MM.1S (cell line): ENCODE measurements around the gene ZMPSTE24.

Experiments used
- DNase-seq: peaks from one replicate; pipeline ENCODE4 v3.0.0-alpha.2; 2015
- H2AFZ ChIP-seq: fragments of 300-600 bp; sonication (generic); 2 replicates; pipeline ENCODE4 v1.6.0; 2016; ENCODE audit warnings: antibody characterized with exemption, low read length
- H3F3A ChIP-seq: fragments of 300-600 bp; sonication (generic); 2 replicates; pipeline ENCODE4 v1.6.1; 2016; ENCODE audit warnings: mild to moderate bottlenecking, antibody characterized with exemption, low read length, moderate library complexity, mixed read lengths; ENCODE audit not compliant: insufficient read depth
- H3K27ac ChIP-seq: fragments of 300-600 bp; sonication (generic); 2 replicates; pipeline ENCODE4 v1.5.1; 2016; ENCODE audit warnings: mild to moderate bottlenecking, low read length
- H3K27me3 ChIP-seq: fragments of 300-600 bp; sonication (generic); replicated peaks from 2 replicates; pipeline ENCODE4 v1.6.0; 2016; ENCODE audit warnings: low read length; ENCODE audit not compliant: insufficient read depth
- H3K36me3 ChIP-seq: fragments of 300-600 bp; sonication (generic); replicated peaks from 2 replicates; pipeline ENCODE4 v1.6.1; 2016; ENCODE audit warnings: mild to moderate bottlenecking, low read length, mixed read lengths; ENCODE audit not compliant: insufficient read depth
- H3K4me1 ChIP-seq: fragments of 300-600 bp; sonication (generic); 2 replicates; pipeline ENCODE4 v1.6.1; 2016; ENCODE audit warnings: low read length, mixed read lengths
- H3K4me2 ChIP-seq: fragments of 300-600 bp; sonication (generic); 2 replicates; pipeline ENCODE4 v1.6.0; 2016; ENCODE audit warnings: low read depth, low read length
- H3K4me3 ChIP-seq: fragments of 300-600 bp; sonication (generic); 2 replicates; pipeline ENCODE4 v1.5.1; 2016; ENCODE audit warnings: low read length, mixed read lengths
- H3K79me2 ChIP-seq: fragments of 300-600 bp; sonication (generic); 2 replicates; pipeline ENCODE4 v1.6.1; 2016; ENCODE audit warnings: mixed run types, low read length, mixed read lengths
- H3K9ac ChIP-seq: fragments of 300-600 bp; sonication (generic); 2 replicates; pipeline ENCODE4 v1.6.1; 2016; ENCODE audit warnings: low read length, mixed read lengths
- H3K9me2 ChIP-seq: fragments of 300-600 bp; sonication (generic); replicated peaks from 2 replicates; pipeline ENCODE4 v1.6.1; 2016; ENCODE audit warnings: mild to moderate bottlenecking, low read length, mixed read lengths; ENCODE audit not compliant: insufficient read depth
- H3K9me3 ChIP-seq: fragments of 300-600 bp; sonication (generic); replicated peaks from 2 replicates; pipeline ENCODE4 v1.6.1; 2016; ENCODE audit warnings: mild to moderate bottlenecking, low read length, mixed read lengths; ENCODE audit not compliant: insufficient read depth
- H4K20me1 ChIP-seq: fragments of 300-600 bp; sonication (generic); 2 replicates; pipeline ENCODE4 v1.6.1; 2016; ENCODE audit warnings: mild to moderate bottlenecking, low read length, moderate library complexity, mixed read lengths; ENCODE audit not compliant: insufficient read depth
- EZH2 ChIP-seq: fragments of 300-600 bp; sonication (generic); optimal IDR thresholded peaks from 2 replicates; pipeline ENCODE3; 2017; ENCODE audit warnings: low read depth, mild to moderate bottlenecking, antibody characterized with exemption, low read length, mixed read lengths
- EZH2phosphoT487 ChIP-seq: fragments of 300-600 bp; sonication (generic); IDR thresholded peaks from 2 replicates; pipeline ENCODE4 v1.6.1; 2018; ENCODE audit warnings: antibody characterized with exemption, low read length
- TF ChIP-seq, protein P1 (sequence below): fragments of 300-600 bp; sonication (generic); IDR thresholded peaks from 2 replicates; pipeline ENCODE4 v1.5.1; 2016; ENCODE audit warnings: antibody characterized with exemption, low read length, mixed read lengths

Gene ZMPSTE24

DNA sequence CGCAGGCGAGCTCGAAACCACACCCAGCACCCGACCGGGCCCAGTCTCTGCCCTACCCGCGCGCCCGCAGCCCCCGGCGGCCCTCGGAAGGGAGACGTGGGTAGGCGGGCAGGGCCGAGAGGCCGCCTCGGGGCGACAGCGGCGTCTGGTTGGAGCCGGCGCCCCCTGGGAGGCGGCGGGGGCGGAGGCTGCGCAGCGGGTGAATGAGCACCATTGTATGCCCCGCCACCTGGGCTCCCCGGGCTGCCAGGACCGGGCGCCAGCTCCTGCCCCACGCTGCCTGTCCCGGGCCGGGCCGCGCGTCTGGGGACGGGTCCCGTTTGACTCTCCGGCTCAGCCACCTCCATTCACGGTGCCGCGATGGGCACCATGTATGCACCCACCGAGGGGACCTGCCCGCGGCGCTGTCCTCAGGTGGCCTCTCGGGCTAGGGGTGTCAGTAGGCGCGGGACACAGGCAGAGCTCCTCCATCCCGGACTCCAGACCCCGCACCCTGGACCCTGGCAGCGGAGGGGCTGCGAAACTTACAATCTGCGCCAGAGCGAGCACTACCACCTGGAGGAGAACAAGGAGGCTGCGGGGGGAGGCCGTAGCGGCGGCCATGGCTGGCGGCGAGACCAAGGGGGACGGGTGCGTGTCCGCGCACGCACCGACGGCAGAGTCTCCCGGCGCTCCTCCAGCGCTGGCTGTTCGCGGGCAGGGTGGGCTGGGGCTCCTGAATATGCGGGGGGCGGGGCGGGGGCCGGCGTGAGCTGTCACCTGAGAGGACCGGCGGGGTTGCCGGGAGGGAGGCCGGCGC lies 58.8 kb downstream of the ZMPSTE24 start, which contains the start of gene COL9A2:
COL9A2 (minus strand) TSS at position 692 of the 799 bp plus-strand sequence; CDS start at position 603, 89 bp downstream.
- peak within 1 kb of the TSS; percentile 96 for H2AFZ ChIP-seq
- no peak within 1 kb of the TSS for H3K27ac ChIP-seq
- H3K9me3 ChIP-seq, result no peaks in the 10 kb centered on the region
- DNase-seq, result peak; percentile 29
- H3K4me1 ChIP-seq, result peaks cover 24% of the 10 kb centered on the region
- no peaks in the 10 kb centered on the region for H3F3A ChIP-seq
- H3K4me3 ChIP-seq, result peak within 1 kb of the TSS; percentile 60
- H3K79me2 ChIP-seq, result no peaks in the 10 kb centered on the region
- TF ChIP-seq, protein P1, sequence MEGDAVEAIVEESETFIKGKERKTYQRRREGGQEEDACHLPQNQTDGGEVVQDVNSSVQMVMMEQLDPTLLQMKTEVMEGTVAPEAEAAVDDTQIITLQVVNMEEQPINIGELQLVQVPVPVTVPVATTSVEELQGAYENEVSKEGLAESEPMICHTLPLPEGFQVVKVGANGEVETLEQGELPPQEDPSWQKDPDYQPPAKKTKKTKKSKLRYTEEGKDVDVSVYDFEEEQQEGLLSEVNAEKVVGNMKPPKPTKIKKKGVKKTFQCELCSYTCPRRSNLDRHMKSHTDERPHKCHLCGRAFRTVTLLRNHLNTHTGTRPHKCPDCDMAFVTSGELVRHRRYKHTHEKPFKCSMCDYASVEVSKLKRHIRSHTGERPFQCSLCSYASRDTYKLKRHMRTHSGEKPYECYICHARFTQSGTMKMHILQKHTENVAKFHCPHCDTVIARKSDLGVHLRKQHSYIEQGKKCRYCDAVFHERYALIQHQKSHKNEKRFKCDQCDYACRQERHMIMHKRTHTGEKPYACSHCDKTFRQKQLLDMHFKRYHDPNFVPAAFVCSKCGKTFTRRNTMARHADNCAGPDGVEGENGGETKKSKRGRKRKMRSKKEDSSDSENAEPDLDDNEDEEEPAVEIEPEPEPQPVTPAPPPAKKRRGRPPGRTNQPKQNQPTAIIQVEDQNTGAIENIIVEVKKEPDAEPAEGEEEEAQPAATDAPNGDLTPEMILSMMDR, result no peak
- no peak for TF ChIP-seq EZH2
- TF ChIP-seq EZH2phosphoT487, result no peak
- H3K9me2 ChIP-seq, result no peaks in the 10 kb centered on the region
- no peaks in the 10 kb centered on the region for H4K20me1 ChIP-seq
- no peak within 1 kb of the TSS; the same call in 1 of the 2 replicates for H3K9ac ChIP-seq
- H3K27me3 ChIP-seq, result peaks cover 16% of the 10 kb centered on the region
- H3K4me2 ChIP-seq, result peak within 1 kb of the TSS; percentile 94
- no peaks in the 10 kb centered on the region for H3K36me3 ChIP-seq

- Histone ChIP-seq H3K9me2 (no peaks in the 10 kb centered on the region), H3F3A (no peaks in the 10 kb centered on the region), H3K27ac (no peak overlapping the region), H3K36me3 (no peaks in the 10 kb centered on the region), H3K4me2 (no peak overlapping the region), H2AFZ (no peak overlapping the region), H3K9me3 (no peaks in the 10 kb centered on the region), H3K4me3 (no peak overlapping the region), H3K9ac (no peak overlapping the region), H4K20me1 (no peaks in the 10 kb centered on the region), H3K4me1 (peaks cover 20% of the 10 kb centered on the region), H3K79me2 (no peaks in the 10 kb centered on the region), H3K27me3 (peaks cover 16% of the 10 kb centered on the region)
- no peak for DNase-seq
- no peak for TF ChIP-seq EZH2
- no peak for TF ChIP-seq EZH2phosphoT487
- TF ChIP-seq, protein P1, result no peak
Measured at GRCh38 chr1:40317394-40318074, 59.5 kb downstream of the ZMPSTE24 start.

DNA sequence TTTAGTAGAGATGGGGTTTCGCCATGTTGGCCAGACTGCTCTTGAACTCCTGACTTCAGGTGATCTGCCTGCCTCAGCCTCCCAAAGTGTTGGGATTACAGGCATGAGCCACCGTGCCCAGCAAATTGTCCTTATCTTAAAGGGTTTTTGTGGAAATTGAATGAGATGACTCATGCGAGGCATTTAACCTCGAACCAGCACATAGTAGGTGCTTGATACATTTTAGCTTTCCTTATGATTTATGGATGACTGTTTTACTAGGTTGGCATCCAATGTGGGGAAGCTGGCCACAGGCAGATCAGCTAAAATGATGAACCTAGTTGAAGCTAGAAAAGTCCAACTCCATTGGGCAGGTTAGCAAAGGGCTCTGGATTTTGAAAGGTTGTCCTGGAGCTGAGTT lies 60.4 kb downstream of the ZMPSTE24 start:
- no peaks in the 10 kb centered on the region for H4K20me1 ChIP-seq
- H2AFZ ChIP-seq, result no peak overlapping the region
- H3F3A ChIP-seq, result no peaks in the 10 kb centered on the region
- no peak for DNase-seq
- peaks cover 14% of the 10 kb centered on the region; the same call in 1 of the 2 replicates for H3K4me1 ChIP-seq
- H3K79me2 ChIP-seq, result no peaks in the 10 kb centered on the region
- H3K9me2 ChIP-seq, result no peaks in the 10 kb centered on the region
- no peak overlapping the region for H3K27ac ChIP-seq
- H3K4me2 ChIP-seq, result no peak overlapping the region
- no peaks in the 10 kb centered on the region for H3K36me3 ChIP-seq
- no peak overlapping the region for H3K9ac ChIP-seq
- no peak for TF ChIP-seq EZH2phosphoT487
- no peak for TF ChIP-seq EZH2
- TF ChIP-seq, protein P1, result no peak
- peaks cover 16% of the 10 kb centered on the region for H3K27me3 ChIP-seq
- H3K9me3 ChIP-seq, result no peaks in the 10 kb centered on the region
- no peak overlapping the region for H3K4me3 ChIP-seq
